Loucy (cell line): ENCODE data around the gene MSH2.

Source experiments
- CTCF ChIP-seq: fragments of 200-600 bp; sonication (generic); conservative IDR thresholded peaks from 2 replicates; pipeline ENCODE4 v1.5.1; 2014; ENCODE audit warnings: mild to moderate bottlenecking, antibody characterized with exemption, low read length
- EZH2phosphoT487 ChIP-seq: fragments of 200-600 bp; IDR thresholded peaks from 2 replicates; pipeline ENCODE4 v1.6.1; 2018; ENCODE audit warnings: antibody characterized with exemption, mild to moderate bottlenecking, moderate library complexity, borderline replicate concordance

GRCh38 chr2:47456851-47457250, 53.9 kb downstream of the MSH2 start:
- TF ChIP-seq EZH2phosphoT487 (no peak), CTCF (no peak)
